GM12878 (cell line): Measurements from ENCODE around the gene RNASE9. TPM values are rescaled to one million over a fixed set of nuclear protein-coding genes. Genes with fewer than 3 reads are reported as not detected.

Source experiments
- BACH1 ChIP-seq: fragments of 450-650 bp; IDR thresholded peaks from 2 replicates; pipeline ENCODE4 v1.6.1; 2017; ENCODE audit warnings: mild to moderate bottlenecking, borderline replicate concordance
- BHLHE40 ChIP-seq, 2 experiments: fragments of 450-650 bp in 1 of 2; IDR thresholded peaks; 2 replicates each; pipeline ENCODE4 v1.6.1; 2011 to 2017; ENCODE audit warnings: low read depth in 2 of 2, borderline replicate concordance in 1 of 2, improper control_type of control experiment in 1 of 2, low read length in 1 of 2, mild to moderate bottlenecking in 1 of 2
- EP300 ChIP-seq, 2 experiments: fragments of 150-350 bp in 1 of 2; IDR thresholded peaks; 2 replicates each; pipeline ENCODE4 v1.6.1; 2011 to 2012; ENCODE audit warnings: low read depth in 2 of 2, low read length in 2 of 2, borderline replicate concordance in 1 of 2, improper control_type of control experiment in 1 of 2, inconsistent platforms in 1 of 2; ENCODE audit not compliant: control insufficient read depth in 1 of 2
- GABPA ChIP-seq: IDR thresholded peaks from 2 replicates; pipeline ENCODE4 v1.6.1; 2014; ENCODE audit warnings: antibody characterized with exemption, low read depth, mild to moderate bottlenecking, inconsistent platforms
- KAT2A ChIP-seq: conservative IDR thresholded peaks from 2 replicates; pipeline ENCODE4 v1.6.1; 2011; ENCODE audit warnings: low read depth, low read length; ENCODE audit not compliant: control insufficient read depth
- MEF2B ChIP-seq: fragments of 450-650 bp; IDR thresholded peaks from 2 replicates; pipeline ENCODE4 v1.6.1; 2018; ENCODE audit warnings: mild to moderate bottlenecking, moderate library complexity; ENCODE audit not compliant: partially characterized antibody, poor library complexity, severe bottlenecking
- PAX8 ChIP-seq: fragments of 450-650 bp; IDR thresholded peaks from 2 replicates; pipeline ENCODE4 v1.6.1; 2017; ENCODE audit warnings: mild to moderate bottlenecking, moderate library complexity
- RUNX3 ChIP-seq: IDR thresholded peaks from 2 replicates; pipeline ENCODE4 v1.6.1; 2012; ENCODE audit warnings: low read length, inconsistent platforms
- SIN3A ChIP-seq: IDR thresholded peaks from 2 replicates; pipeline ENCODE4 v1.6.1; 2012; ENCODE audit warnings: low read depth, low read length, improper control_type of control experiment
- polyA plus RNA-seq, 11 experiments: library from polyadenylated mRNA; depleted of rRNA in 4 of 11; unstranded in 6 of 11; stranded (reverse) in 5 of 11; fragments of >200 nt; fragmentation: Nextera tagmentation in 4 of 11; fragmentation: Illumina TruSeq in 1 of 11; extraction: Ambion mirVana in 4 of 11; extraction: Trizol in 1 of 11; gene quantifications; 1 replicate in 1 of 11; 2 replicates in 10 of 11; pipeline versions ENCODE4 v1.2.1 to v1.2.3, GENCODE V29; 2011 to 2016; ENCODE audit warnings: inconsistent platforms in 2 of 11, missing spikeins in 2 of 11, low read depth in 1 of 11
- total RNA-seq, 4 experiments: library from RNA; depleted of rRNA in 3 of 4; stranded (reverse); fragments of >200 nt in 3 of 4; fragmentation: Illumina TruSeq in 1 of 4; extraction: Trizol in 1 of 4; gene quantifications; 2 replicates each; pipeline versions ENCODE4 v1.2.1 to v1.2.3, GENCODE V29; 2013 to 2021
- TF ChIP-seq, protein P1 (sequence below): fragments of 450-650 bp; IDR thresholded peaks from 2 replicates; pipeline ENCODE4 v1.6.1; 2018; ENCODE audit warnings: mild to moderate bottlenecking, low read depth, moderate library complexity; ENCODE audit not compliant: partially characterized antibody

Gene RNASE9
- total and polyA plus RNA-seq, 10 of the 15 experiments (the other 5 are each of a cell fraction or from before 2014, with no cell fraction given), result not detected

DNA sequence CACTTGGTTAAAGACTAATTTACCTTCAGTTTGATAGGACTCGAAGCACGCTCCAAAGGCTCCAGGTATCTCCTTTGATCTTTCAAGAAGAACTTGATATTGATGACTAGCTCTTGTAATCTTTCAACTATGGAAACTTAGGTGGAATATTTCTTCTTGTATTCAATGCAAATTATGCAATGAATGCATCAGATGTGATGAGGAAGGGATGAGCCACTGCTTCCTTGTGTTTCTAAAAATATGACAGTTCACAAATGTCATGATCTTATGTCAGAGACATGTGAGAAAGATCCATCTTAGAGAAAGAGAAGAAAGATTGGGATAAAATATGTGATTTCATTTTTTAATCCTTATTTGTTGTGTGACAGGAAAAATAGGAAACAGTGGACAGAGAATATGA, 9.9 kb downstream of the RNASE9 start (continued):
- TF ChIP-seq PAX8 (no peak), RUNX3 (no peak), SIN3A (no peak), GABPA (no peak), BACH1 (no peak), MEF2B (no peak), EP300 (IDR thresholded peaks at IDR 0.05; ENCODE audit: borderline replicate concordance in 1 of 2, control insufficient read depth in 1 of 2, low read depth in 2 of 2, low read length in 2 of 2) (no peak), BHLHE40 (IDR thresholded peaks at IDR 0.05; ENCODE audit: borderline replicate concordance in 1 of 2, low read depth in 2 of 2, low read length in 1 of 2) (no peak), KAT2A (no peak)
- TF ChIP-seq, protein P1, sequence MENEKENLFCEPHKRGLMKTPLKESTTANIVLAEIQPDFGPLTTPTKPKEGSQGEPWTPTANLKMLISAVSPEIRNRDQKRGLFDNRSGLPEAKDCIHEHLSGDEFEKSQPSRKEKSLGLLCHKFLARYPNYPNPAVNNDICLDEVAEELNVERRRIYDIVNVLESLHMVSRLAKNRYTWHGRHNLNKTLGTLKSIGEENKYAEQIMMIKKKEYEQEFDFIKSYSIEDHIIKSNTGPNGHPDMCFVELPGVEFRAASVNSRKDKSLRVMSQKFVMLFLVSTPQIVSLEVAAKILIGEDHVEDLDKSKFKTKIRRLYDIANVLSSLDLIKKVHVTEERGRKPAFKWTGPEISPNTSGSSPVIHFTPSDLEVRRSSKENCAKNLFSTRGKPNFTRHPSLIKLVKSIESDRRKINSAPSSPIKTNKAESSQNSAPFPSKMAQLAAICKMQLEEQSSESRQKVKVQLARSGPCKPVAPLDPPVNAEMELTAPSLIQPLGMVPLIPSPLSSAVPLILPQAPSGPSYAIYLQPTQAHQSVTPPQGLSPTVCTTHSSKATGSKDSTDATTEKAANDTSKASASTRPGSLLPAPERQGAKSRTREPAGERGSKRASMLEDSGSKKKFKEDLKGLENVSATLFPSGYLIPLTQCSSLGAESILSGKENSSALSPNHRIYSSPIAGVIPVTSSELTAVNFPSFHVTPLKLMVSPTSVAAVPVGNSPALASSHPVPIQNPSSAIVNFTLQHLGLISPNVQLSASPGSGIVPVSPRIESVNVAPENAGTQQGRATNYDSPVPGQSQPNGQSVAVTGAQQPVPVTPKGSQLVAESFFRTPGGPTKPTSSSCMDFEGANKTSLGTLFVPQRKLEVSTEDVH, result no peak
